Amygdala (tissue), 56 donors: ENCODE results near the gene EPHB1.

Experiments
- DNase-seq, 56 donors: peaks; one replicate each; lab custom pipeline; 2025; lab: John Stamatoyannopoulos, UW

Gene EPHB1

GRCh38 chr3:134901461-134901860 is 106.4 kb downstream of the EPHB1 start:
- no peak for DNase-seq

- peak in 1 of 56 donors; percentile 46 for DNase-seq
Measured at GRCh38 chr3:134903837-134904236, 108.8 kb downstream of the EPHB1 start.

GRCh38 chr3:134904241-134904771 is 109.2 kb downstream of the EPHB1 start:
- DNase-seq = peak in 13 of 56 donors; percentile 4 to 46 (median 17)

- peak in 28 of 56 donors; percentile 2 to 55 (median 18) for DNase-seq
Measured at GRCh38 chr3:134904776-134905646, 110.0 kb downstream of the EPHB1 start.

DNA sequence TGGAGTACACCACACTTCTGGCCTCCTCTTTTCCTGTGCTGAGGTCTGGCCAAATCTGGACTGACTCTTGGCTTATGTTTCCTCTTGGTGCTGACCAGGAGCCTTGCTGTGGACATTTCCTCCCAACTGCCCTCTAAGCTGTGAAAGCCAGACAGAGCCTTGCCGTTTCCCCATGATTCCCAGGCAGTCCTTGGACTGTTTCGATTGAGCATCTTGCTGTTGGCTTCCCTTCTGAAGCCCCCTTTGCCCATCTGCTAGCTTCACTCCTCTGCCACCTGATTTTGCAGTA is 110.5 kb downstream of the EPHB1 start:
- DNase-seq = no peak

DNA sequence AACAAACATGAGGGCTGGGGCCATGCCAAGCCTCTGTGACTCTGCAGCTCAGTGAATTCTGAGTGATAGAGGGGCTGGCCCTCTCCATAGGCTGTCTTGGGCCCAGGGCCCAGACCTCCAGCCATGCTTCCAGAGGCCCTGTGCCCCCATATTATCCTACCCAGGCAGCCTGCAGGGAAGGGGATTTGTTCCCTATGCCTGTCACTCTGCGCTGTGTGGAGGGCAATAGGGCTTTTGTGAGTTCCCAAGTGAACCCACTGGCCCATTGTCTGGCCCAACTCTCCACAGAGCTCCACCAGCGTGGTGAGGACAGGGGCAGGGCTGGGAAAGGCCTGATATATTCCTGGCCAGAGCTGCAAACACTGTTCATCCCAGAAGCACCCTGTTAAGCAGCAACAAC is 113.2 kb downstream of the EPHB1 start:
- no peak for DNase-seq

GRCh38 chr3:134910026-134910425 is 115.0 kb downstream of the EPHB1 start:
- DNase-seq = no peak

DNA sequence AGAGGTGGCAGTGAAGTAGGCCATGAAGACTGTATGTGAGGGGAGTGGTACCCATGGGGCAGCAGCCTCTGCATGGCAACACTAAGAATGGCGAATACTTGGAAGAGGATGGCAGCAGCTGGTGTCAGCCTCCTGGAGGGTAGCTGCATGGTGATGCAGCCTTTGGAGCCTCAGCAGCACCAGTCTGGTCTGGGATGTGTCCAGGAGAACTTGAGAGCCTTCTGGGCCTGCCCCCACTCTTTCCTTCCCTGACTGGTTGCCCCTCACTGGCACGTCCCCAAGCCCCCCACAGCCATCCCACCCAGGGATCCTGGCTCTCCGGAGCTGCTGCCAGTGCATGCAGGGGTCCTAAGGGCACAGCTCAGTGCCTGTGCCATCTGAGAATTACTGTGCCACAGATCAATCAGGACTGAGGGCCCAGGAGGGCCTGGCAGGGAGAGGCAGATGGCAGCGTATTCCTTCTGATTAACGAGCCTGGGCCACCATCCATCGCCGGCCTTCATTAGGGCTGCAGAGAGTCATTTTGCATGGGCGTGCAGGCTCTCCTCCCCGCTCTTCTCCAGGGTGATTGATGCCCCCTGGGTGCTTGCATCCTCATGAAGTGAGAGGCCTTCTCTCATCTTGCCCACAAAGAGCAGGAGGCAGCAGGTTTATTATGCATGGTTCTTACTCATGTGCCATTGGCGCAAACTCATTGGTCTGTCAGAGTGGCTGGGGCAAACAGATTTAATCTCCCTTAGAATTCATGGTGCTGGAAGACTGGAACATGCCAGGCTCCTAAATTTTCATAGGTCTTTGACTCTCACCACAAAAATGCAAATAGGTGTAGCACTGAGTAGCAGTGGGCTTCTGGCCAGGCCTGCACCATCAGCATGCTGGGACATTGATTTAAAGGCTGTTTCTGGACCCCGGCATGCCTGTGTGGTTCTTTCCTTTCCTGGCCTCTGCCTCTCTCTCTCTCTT is 116.8 kb downstream of the EPHB1 start:
- DNase-seq = peak in 4 of 56 donors; percentile 9 to 31 (median 23)

GRCh38 chr3:134916276-134916961 is 121.4 kb downstream of the EPHB1 start:
- no peak for DNase-seq

DNA sequence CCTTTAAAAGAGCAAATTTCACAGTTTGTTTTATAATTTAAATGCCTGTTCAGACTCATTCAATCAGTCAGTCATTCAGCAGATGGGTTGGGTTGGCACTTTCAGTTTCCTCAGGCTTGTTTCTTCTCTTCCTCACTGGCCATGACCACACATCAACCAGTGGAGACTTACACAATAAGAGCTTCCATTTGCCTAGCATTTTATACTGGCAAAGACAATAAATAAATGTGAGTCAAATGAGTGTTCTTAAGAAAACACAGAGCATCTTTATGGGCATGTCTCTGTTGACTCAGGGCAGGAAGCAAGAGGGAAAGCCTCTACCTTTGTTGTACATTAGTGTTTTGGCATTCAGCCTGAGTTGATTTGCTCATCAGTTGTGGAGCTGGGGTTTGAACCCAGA is 122.6 kb downstream of the EPHB1 start:
- no peak for DNase-seq

DNA sequence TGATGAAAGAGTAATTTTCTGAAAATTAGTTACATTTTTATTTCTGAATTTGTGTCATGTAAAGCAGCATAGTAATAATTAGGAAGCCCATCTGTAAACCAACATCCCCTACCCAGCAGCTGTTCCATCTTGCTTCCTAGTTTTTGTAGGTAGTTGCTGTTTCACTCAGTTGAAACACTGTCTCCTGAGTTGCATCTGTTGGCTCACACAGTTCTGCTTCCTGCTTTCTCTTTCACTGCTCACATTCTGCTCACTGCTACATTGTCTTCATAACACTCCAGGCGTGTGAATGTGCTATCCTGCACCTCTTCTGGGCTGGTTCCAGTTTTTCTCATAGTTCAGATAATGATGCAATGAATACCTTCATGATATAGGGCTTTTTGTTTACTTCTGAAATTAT is 123.4 kb downstream of the EPHB1 start:
- DNase-seq = peak in 1 of 56 donors; percentile 7

DNA sequence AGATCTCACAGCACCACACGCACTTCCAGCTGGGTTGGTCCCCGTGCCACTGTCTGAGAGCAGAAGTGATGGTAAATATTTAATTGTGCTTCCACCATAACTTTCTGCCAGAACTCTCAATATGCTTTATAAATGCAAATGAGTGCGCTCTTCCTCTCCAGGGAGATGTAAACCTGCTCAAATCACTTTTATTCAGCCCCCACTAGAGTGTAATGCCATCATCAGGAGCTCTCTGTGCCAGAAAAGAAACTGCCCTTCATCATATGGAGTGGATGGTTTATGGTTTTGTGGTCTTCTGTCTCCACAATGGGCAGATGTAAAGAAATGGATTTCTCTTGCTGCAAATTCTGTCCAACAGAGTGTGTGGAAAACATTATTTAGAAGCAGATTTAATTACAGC is 127.0 kb downstream of the EPHB1 start:
- no peak for DNase-seq

- no peak for DNase-seq
Measured at GRCh38 chr3:134922866-134923265, 127.8 kb downstream of the EPHB1 start.

- no peak for DNase-seq
Measured at GRCh38 chr3:134923286-134923685, 128.2 kb downstream of the EPHB1 start.

- no peak for DNase-seq
Measured at GRCh38 chr3:134927599-134927998, 132.5 kb downstream of the EPHB1 start.

GRCh38 chr3:134928392-134928791 is 133.3 kb downstream of the EPHB1 start:
- DNase-seq = no peak

DNA sequence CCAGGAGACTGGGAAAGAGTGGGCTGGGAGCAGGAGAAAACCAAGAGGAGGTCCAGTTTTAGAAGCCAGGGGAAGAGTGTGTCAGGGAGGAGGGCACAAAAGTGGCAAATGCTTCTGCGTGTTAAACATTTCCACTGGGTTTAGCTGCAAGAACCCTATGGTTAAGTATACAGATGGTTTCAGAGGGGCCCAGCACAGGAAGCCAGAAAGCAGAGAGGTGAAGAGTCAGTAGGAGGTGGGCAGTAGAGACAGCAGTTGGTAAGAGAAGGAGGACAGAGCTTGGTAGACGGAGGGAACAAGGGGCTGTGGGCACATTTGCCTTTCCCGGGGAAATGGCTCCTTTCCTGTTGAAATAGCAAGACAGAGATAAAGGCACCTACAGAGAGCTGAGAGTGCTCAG is 133.8 kb downstream of the EPHB1 start:
- DNase-seq = no peak

DNA sequence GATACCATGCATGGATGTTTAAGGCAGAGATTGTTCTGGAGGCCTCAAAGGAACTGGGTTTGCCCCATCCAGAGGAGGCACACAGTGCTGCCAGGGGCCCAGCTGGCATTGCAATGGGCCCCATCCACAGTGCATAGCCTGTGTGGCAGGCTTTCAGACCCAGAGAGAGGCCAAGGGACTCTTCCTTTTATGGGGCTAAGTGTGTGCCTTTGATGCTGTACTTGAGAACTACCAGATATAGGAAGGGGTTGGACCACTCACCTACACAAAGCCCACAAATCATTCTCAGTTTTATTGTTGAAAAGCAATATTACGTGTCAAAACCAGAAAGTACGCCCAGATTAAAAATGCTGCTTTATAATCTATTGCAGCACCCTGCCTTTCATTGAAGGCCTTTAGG is 134.9 kb downstream of the EPHB1 start:
- no peak for DNase-seq

- DNase-seq = peak in 1 of 56 donors; percentile 6
Measured at GRCh38 chr3:134931045-134931785, 136.2 kb downstream of the EPHB1 start.

- no peak for DNase-seq
Measured at GRCh38 chr3:134932035-134932434, 137.0 kb downstream of the EPHB1 start.
